HG03103 (cell line): ENCODE data around the gene PDE7B.

ENCODE experiments used
- ATAC-seq: cut with Tn5 transposase; IDR thresholded peaks from one replicate; pipeline ENCODE4 v1.9.1; 2021; ENCODE audit warnings: low read depth; ENCODE audit not compliant: unreplicated experiment

Gene PDE7B

GRCh38 chr6:135883536-135883935, 32.0 kb downstream of the PDE7B start:
- ATAC-seq: no peak

- ATAC-seq: no peak
Measured at GRCh38 chr6:135884136-135884535, 32.6 kb downstream of the PDE7B start.

GRCh38 chr6:135887069-135887468, 35.6 kb downstream of the PDE7B start:
- ATAC-seq: no peak

- ATAC-seq: no peak
Measured at GRCh38 chr6:135888818-135889217, 37.3 kb downstream of the PDE7B start.

GRCh38 chr6:135890876-135891275, 39.4 kb downstream of the PDE7B start:
- no peak for ATAC-seq

- ATAC-seq: no peak
Measured at GRCh38 chr6:135891710-135892109, 40.2 kb downstream of the PDE7B start.

GRCh38 chr6:135895231-135895911, 43.9 kb downstream of the PDE7B start:
- no peak for ATAC-seq

GRCh38 chr6:135897087-135897486, 45.6 kb downstream of the PDE7B start:
- no peak for ATAC-seq

- no peak for ATAC-seq
Measured at GRCh38 chr6:135901774-135902524, 50.4 kb downstream of the PDE7B start.

- ATAC-seq: no peak
Measured at GRCh38 chr6:135902756-135903331, 51.3 kb downstream of the PDE7B start.

- ATAC-seq: no peak
Measured at GRCh38 chr6:135904666-135905065, 53.2 kb downstream of the PDE7B start.

- ATAC-seq: no peak
Measured at GRCh38 chr6:135905604-135906300, 54.3 kb downstream of the PDE7B start.

GRCh38 chr6:135906542-135906941, 55.0 kb downstream of the PDE7B start:
- ATAC-seq: no peak

GRCh38 chr6:135906972-135907465, 55.5 kb downstream of the PDE7B start:
- no peak for ATAC-seq

- peak; percentile 77 for ATAC-seq
Measured at GRCh38 chr6:135909737-135910387, 58.4 kb downstream of the PDE7B start.

- no peak for ATAC-seq
Measured at GRCh38 chr6:135910790-135911618, 59.5 kb downstream of the PDE7B start.

- ATAC-seq: no peak
Measured at GRCh38 chr6:135913785-135914184, 62.3 kb downstream of the PDE7B start.

- no peak for ATAC-seq
Measured at GRCh38 chr6:135919026-135919425, 67.5 kb downstream of the PDE7B start.

GRCh38 chr6:135920689-135921088, 69.2 kb downstream of the PDE7B start:
- no peak for ATAC-seq

GRCh38 chr6:135921188-135921587, 69.7 kb downstream of the PDE7B start:
- ATAC-seq: no peak
